ENCODE measurements around the gene P4HTM. TPM values are rescaled to one million over a fixed set of nuclear protein-coding genes. Genes with fewer than 3 reads are reported as not detected.

P4HTM gene
- total RNA-seq, 4 donors from 2014 or later = 18.5 to 57.2 (median 27.9) TPM

GRCh38 chr3:48985831-48986376 lies 4.1 kb upstream of the P4HTM start:
- WGBS = 94% methylated on average over 7 of the region's 7 CpGs
- Histone ChIP-seq H3K36me3 (peaks cover 48% of the 10 kb centered on the region), H3K27ac (no peak overlapping the region), H3K27me3 (no peaks in the 10 kb centered on the region), H3K4me3 (no peak overlapping the region), H3K9me3 (no peaks in the 10 kb centered on the region), H3K4me1 (peaks cover 23% of the 10 kb centered on the region)
- no peak for TF ChIP-seq POLR2AphosphoS5 (IDR thresholded peaks at IDR 0.05)
- TF ChIP-seq CTCF (IDR thresholded peaks at IDR 0.05) = no peak
- TF ChIP-seq POLR2A (IDR thresholded peaks at IDR 0.05) = no peak
- TF ChIP-seq EP300 (IDR thresholded peaks at IDR 0.05) = no peak
- no peak for DNase-seq (ENCODE audit: low spot score in 2 of 2)

- DNase-seq (ENCODE audit: low spot score in 2 of 2) = peak in 1 of 2 donors; percentile 66
- TF ChIP-seq CTCF (IDR thresholded peaks at IDR 0.05) (no peak), EP300 (IDR thresholded peaks at IDR 0.05) (no peak), POLR2A (IDR thresholded peaks at IDR 0.05) (no peak), POLR2AphosphoS5 (IDR thresholded peaks at IDR 0.05) (no peak)
- H3K36me3 ChIP-seq = peaks cover 22% of the 10 kb centered on the region
- H3K4me1 ChIP-seq = peaks cover 38% of the 10 kb centered on the region
- no peaks in the 10 kb centered on the region for H3K9me3 ChIP-seq
- peak overlapping the region; percentile 93 for H3K4me3 ChIP-seq
- peak overlapping the region; percentile 94 for H3K27ac ChIP-seq
- WGBS = 13% methylated on average over 12 of the region's 21 CpGs
- no peaks in the 10 kb centered on the region for H3K27me3 ChIP-seq
Observed at GRCh38 chr3:48989126-48989795, 780 bp upstream of the P4HTM start.

DNA sequence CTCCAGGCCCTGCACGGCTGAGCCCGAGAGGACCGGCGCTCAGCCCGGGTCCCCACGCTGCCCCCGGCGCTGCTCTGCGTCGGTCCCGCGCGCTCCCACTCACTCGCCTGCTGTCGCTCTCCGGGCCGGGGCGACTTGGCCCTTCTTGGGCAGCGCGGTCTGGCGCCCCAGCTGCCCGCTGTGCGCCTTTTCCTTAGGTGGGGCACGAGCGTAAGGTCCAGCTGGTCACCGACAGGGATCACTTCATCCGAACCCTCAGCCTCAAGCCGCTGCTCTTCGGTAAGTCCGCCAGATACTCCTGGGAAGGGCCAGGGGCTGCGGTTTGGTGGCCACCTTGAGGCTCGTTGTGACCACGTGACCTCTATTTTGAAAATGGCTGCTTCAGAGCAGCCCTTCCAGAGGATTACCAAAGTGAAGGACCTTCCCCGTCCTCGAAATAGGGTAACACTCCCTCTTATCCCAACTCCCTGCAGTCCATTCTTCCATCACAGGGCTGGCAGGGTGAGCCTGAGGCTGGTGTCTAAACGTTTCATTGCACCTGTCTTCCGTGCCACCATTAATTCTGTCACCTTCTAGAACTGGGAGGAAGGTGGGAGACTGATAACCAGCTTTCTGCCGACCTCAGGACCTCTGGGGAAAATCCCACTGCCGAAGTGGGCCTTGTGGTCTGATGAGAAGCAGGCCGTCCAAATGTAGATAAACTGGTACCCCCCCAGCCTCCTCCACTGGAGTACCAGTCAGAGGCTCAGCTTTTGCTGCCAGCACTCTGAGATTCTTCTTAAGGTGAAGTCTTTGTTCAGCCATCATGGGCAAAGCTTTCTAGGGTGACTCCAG lies 812 bp downstream of the P4HTM start:
- H3K27ac ChIP-seq = peak overlapping the region; percentile 94
- DNase-seq (ENCODE audit: low spot score in 2 of 2) = no peak
- peaks cover 38% of the 10 kb centered on the region for H3K4me1 ChIP-seq
- H3K27me3 ChIP-seq = no peaks in the 10 kb centered on the region
- H3K36me3 ChIP-seq = peaks cover 8% of the 10 kb centered on the region
- peak overlapping the region; percentile 93 for H3K4me3 ChIP-seq
- no peak for TF ChIP-seq POLR2AphosphoS5 (IDR thresholded peaks at IDR 0.05)
- no peak for TF ChIP-seq POLR2A (IDR thresholded peaks at IDR 0.05)
- no peak for TF ChIP-seq CTCF (IDR thresholded peaks at IDR 0.05)
- TF ChIP-seq EP300 (IDR thresholded peaks at IDR 0.05) = no peak
- WGBS = 25% methylated on average over 6 of the region's 40 CpGs
- no peaks in the 10 kb centered on the region for H3K9me3 ChIP-seq

- Histone ChIP-seq H3K4me3 (peak overlapping the region; percentile 93), H3K36me3 (peaks cover 11% of the 10 kb centered on the region), H3K27me3 (no peaks in the 10 kb centered on the region), H3K27ac (peak overlapping the region; percentile 94), H3K4me1 (peaks cover 38% of the 10 kb centered on the region), H3K9me3 (no peaks in the 10 kb centered on the region)
- TF ChIP-seq POLR2A (IDR thresholded peaks at IDR 0.05) (no peak), CTCF (IDR thresholded peaks at IDR 0.05) (no peak)
- WGBS = 43% methylated on average over 5 of the region's 5 CpGs
- DNase-seq (ENCODE audit: low spot score in 2 of 2) = no peak
Observed at GRCh38 chr3:48991851-48992545, 2.0 kb downstream of the P4HTM start.
